ENCODE measurements around the gene UBE2D4.

GRCh38 chr7:43927810-43928209 lies 1.6 kb downstream of the UBE2D4 start:
- TF ChIP-seq, protein P1, sequence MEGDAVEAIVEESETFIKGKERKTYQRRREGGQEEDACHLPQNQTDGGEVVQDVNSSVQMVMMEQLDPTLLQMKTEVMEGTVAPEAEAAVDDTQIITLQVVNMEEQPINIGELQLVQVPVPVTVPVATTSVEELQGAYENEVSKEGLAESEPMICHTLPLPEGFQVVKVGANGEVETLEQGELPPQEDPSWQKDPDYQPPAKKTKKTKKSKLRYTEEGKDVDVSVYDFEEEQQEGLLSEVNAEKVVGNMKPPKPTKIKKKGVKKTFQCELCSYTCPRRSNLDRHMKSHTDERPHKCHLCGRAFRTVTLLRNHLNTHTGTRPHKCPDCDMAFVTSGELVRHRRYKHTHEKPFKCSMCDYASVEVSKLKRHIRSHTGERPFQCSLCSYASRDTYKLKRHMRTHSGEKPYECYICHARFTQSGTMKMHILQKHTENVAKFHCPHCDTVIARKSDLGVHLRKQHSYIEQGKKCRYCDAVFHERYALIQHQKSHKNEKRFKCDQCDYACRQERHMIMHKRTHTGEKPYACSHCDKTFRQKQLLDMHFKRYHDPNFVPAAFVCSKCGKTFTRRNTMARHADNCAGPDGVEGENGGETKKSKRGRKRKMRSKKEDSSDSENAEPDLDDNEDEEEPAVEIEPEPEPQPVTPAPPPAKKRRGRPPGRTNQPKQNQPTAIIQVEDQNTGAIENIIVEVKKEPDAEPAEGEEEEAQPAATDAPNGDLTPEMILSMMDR (IDR thresholded peaks at IDR 0.05): no peak
- no peak for TF ChIP-seq POLR2A (IDR thresholded peaks at IDR 0.05)
